Psoas muscle (tissue), 8 donors: ENCODE data around the gene AMZ1. TPM values are rescaled to one million over a fixed set of nuclear protein-coding genes. Genes with fewer than 3 reads are reported as not detected.

Source experiments
- ATAC-seq, 4 donors: fragments of 200-7000 bp; cut with Tn5 transposase; one replicate each; pipeline ENCODE4 v1.9.1; 2020; ENCODE audit warnings: moderate library complexity in 3 of 4, mild to moderate bottlenecking in 2 of 4
- DNase-seq, 2 donors: peaks; one replicate each; pipeline ENCODE4 v3.0.0-alpha.2; 2020
- H3K27ac ChIP-seq: fragments of 200-600 bp; one replicate; pipeline ENCODE4 v1.8.0; 2022
- H3K27me3 ChIP-seq, 3 donors: fragments of 200-600 bp in 1 of 3; one replicate each; pipeline versions ENCODE4 v1.6.1 to v1.8.0; 2013 to 2022; ENCODE audit warnings: low read length in 2 of 3, mild to moderate bottlenecking in 2 of 3, moderate library complexity in 1 of 3; ENCODE audit not compliant: insufficient read depth in 3 of 3
- H3K36me3 ChIP-seq, 2 donors: fragments of 200-600 bp in 1 of 2; one replicate each; pipeline versions ENCODE4 v1.6.1 to v1.8.0; 2013 to 2022; ENCODE audit warnings: low read depth in 1 of 2, mild to moderate bottlenecking in 1 of 2, moderate library complexity in 1 of 2; ENCODE audit not compliant: insufficient read depth in 1 of 2
- H3K4me1 ChIP-seq: fragments of 200-600 bp; one replicate; pipeline ENCODE4 v1.8.0; 2022
- H3K4me3 ChIP-seq: fragments of 200-600 bp; one replicate; pipeline ENCODE4 v1.8.0; 2022; ENCODE audit warnings: mild to moderate bottlenecking
- H3K9me3 ChIP-seq: fragments of 200-600 bp; one replicate; pipeline ENCODE4 v1.8.0; 2022
- WGBS, 3 donors: extraction: QIAGEN DNeasy Blood & Tissue Kit; methylation state at CpG; one replicate each; pipeline versions ENCODE4 v1.1.6 to v1.1.7; 2013; 5-methylcytosine and 5-hydroxymethylcytosine counted together
- intact Hi-C, 2 donors: fragments of 100-400 bp; cut with DNase I; formaldehyde crosslinking; loops; one replicate each; pipeline versions ENCODE4 v1.11.0 to v1.14.2; 2022
- polyA plus RNA-seq, 3 donors: library from polyadenylated mRNA; stranded (reverse); fragments of 200-250 nt; gene quantifications; one replicate each; pipeline ENCODE4 v1.2.3, GENCODE V29; 2013
- total RNA-seq, 4 donors: library from RNA; stranded (reverse); fragmentation: NEBNext Ultra II Directional in 2 of 4; extraction: Animal tissue kit (Norgen Biotek cat#: 25700) in 2 of 4; gene quantifications; one replicate each; pipeline versions ENCODE4 v1.2.1 to v1.2.4, GENCODE V29; 2021 to 2023
- TF ChIP-seq, protein P1 (sequence below): fragments of 200-600 bp; IDR thresholded peaks from one replicate; pipeline ENCODE4 v1.8.0; 2022; ENCODE audit warnings: antibody characterized with exemption
- donor health status: healthy with polysubstance abuse.
- donor health status: DM: no; HTN: no; CAD: no; lungs with moderate emphysema.
- donor health status: Bipolar disorder and iron deficiency.
- donor health status: healthy.
- donor health status: DM: yes; HTN: yes; CAD: no.
- donor health status: DM: no; HTN: no; CAD: no.
- donor health status: DM: no; HTN: no; CAD: no.
- donor health status: DM: yes; HTN: yes; CAD: no.

Gene AMZ1
- total and polyA plus RNA-seq, 7 donors, result 0.03 TPM; not detected in 6

DNA sequence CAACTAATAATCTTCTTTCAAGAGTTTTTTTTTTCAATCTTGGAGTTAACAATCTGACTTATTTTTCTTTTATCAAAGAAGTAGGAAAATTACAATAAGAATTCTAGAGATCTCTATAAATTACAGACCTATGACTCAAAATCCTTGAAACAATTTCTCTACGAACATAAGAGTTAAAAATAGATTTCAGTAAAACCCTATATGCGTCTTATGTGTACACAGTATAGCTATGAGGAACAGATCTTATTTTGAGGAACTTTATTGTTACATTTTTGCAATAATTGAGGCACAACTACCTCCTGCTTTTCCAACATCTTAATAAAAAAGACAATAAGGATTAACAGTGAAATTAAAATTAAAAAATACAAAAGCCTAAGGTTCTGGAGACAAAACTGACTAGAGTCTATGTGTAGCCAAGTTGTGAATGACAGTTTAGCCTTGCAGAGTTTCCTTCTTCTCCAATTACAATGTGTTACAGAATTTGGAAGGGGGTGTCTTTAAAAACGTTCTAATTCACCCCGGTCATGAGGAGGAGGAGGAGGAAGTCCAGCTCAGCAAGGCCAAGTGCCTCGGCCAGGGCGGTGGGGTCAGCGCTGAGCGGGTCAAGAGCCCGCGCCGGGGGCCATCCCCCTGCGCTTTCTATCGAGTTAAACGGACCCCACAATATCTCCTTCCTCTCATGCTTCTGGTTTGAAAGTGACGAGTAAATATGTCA, 40.5 kb downstream of the AMZ1 start:
- TF ChIP-seq, protein P1, sequence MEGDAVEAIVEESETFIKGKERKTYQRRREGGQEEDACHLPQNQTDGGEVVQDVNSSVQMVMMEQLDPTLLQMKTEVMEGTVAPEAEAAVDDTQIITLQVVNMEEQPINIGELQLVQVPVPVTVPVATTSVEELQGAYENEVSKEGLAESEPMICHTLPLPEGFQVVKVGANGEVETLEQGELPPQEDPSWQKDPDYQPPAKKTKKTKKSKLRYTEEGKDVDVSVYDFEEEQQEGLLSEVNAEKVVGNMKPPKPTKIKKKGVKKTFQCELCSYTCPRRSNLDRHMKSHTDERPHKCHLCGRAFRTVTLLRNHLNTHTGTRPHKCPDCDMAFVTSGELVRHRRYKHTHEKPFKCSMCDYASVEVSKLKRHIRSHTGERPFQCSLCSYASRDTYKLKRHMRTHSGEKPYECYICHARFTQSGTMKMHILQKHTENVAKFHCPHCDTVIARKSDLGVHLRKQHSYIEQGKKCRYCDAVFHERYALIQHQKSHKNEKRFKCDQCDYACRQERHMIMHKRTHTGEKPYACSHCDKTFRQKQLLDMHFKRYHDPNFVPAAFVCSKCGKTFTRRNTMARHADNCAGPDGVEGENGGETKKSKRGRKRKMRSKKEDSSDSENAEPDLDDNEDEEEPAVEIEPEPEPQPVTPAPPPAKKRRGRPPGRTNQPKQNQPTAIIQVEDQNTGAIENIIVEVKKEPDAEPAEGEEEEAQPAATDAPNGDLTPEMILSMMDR, result no peak
- H3K4me3 ChIP-seq, result no peak overlapping the region
- intact Hi-C loops, result no loop called here
- ATAC-seq, result no peak
- H3K4me1 ChIP-seq, result peaks cover 19% of the 10 kb centered on the region
- DNase-seq, result peak in 1 of 2 donors; percentile 54
- peak overlapping the region; percentile 50 for H3K27ac ChIP-seq
- no peaks in the 10 kb centered on the region for H3K9me3 ChIP-seq
- peaks cover 0 to 18% of the 10 kb centered on the region in 2 donors for H3K36me3 ChIP-seq
- H3K27me3 ChIP-seq, result no peaks in the 10 kb centered on the region
- WGBS, 3 donors, result 68 to 77% (median 76%) methylated on average over 15 of the region's 15 CpGs

DNA sequence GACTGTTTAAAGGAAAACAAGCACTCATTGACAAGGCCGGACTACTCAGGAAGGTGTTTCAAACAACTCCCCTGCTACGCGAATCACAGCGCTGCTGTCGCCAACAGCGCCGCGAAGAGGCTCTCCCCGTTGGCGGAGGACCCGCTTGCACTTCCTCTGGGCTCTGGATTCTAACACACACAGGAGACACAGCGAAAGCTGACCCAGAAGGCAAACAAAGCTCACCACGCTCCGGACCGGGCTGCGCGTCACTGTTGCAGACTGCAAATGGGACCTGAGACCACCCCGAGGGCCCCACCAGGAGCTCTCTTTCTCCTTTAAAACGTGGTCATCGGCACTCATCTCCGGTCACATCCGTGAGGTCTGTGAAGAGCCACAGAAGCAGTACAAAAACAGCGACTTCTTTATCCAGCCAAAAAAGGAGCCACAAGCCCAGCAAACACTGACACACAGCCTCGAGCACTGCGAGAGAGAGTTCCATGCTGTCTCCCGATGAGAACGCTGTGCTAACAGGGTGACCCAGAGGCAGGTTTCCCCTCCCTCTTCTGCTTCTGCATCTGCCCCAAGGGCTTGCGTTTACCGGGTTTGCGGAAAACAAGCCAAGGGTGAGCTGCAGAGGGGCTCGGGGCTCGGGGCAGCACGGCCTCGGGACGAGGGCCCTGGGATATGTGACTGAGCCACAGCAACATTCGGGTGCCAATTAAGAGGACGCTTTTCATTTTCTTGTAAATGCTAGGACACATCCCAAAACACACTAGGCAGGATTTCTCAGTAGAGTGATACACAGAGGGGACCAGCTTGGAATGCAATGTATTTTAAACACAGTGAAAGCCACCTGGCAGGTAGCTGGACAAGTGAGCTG, 41.3 kb downstream of the AMZ1 start:
- Histone ChIP-seq H3K27me3 (no peaks in the 10 kb centered on the region), H3K27ac (peak overlapping the region; percentile 50), H3K9me3 (no peaks in the 10 kb centered on the region), H3K4me1 (peaks cover 26% of the 10 kb centered on the region), H3K36me3 (peaks cover 0 to 18% of the 10 kb centered on the region in 2 donors), H3K4me3 (peak overlapping the region; percentile 18)
- WGBS, 3 donors, result 70 to 77% (median 73%) methylated on average over 37 of the region's 37 CpGs
- peak in 1 of 2 donors; percentile 69 for DNase-seq
- ATAC-seq, result no peak
- intact Hi-C loops, result no loop called here
- TF ChIP-seq, protein P1, result no peak

DNA sequence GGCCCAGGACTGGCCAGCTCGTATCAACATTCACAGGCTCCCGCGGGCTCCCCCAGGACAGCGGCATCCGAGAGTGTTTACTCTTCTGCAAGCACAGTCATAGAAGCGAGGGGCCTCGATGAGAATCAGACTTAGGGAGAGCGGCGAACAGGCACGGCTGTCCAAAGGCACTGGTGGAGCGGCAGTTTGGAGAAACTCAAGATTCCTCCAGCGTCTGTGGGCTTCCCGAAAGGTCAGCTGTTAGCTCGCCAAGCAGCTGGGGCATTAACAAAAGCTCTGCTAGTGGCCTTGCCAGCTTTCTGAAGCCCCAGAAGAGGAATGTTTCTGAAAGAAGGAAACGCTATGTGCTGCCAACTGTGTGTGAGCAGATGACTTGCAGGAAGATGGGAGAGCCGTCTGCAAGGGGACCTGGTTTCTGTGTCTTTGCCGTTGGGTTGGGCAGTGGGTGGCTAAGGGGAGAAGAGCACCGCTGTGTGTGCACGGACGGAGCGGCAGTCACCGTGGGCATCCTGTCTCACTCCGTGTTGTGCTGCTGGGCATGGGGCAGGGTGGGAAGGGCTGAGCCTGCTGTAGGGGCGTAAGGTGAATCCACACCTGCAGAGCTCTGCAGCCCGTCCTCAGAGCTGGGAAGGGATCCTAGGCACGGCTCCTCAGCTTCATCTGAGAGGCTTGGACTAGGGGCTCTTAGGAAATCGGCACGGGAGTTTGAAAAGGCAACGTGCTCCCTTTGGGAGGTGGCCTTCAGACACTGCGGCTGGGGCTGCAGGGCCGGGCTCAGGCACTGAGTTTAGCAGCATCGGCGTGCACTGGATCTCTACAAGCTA, 42.1 kb downstream of the AMZ1 start:
- Histone ChIP-seq H3K4me1 (peaks cover 31% of the 10 kb centered on the region), H3K27me3 (no peaks in the 10 kb centered on the region), H3K4me3 (peak overlapping the region; percentile 18), H3K9me3 (no peaks in the 10 kb centered on the region), H3K36me3 (peaks cover 0 to 18% of the 10 kb centered on the region in 2 donors), H3K27ac (peak overlapping the region; percentile 50)
- ATAC-seq, result peak in 3 of 4 donors; percentile 16 to 28 (median 19)
- TF ChIP-seq, protein P1, result no peak
- DNase-seq, result peak; percentile 48 to 73
- WGBS, 3 donors, result 51 to 71% (median 60%) methylated on average over 33 of the region's 33 CpGs
- intact Hi-C loops, result no loop called here

DNA sequence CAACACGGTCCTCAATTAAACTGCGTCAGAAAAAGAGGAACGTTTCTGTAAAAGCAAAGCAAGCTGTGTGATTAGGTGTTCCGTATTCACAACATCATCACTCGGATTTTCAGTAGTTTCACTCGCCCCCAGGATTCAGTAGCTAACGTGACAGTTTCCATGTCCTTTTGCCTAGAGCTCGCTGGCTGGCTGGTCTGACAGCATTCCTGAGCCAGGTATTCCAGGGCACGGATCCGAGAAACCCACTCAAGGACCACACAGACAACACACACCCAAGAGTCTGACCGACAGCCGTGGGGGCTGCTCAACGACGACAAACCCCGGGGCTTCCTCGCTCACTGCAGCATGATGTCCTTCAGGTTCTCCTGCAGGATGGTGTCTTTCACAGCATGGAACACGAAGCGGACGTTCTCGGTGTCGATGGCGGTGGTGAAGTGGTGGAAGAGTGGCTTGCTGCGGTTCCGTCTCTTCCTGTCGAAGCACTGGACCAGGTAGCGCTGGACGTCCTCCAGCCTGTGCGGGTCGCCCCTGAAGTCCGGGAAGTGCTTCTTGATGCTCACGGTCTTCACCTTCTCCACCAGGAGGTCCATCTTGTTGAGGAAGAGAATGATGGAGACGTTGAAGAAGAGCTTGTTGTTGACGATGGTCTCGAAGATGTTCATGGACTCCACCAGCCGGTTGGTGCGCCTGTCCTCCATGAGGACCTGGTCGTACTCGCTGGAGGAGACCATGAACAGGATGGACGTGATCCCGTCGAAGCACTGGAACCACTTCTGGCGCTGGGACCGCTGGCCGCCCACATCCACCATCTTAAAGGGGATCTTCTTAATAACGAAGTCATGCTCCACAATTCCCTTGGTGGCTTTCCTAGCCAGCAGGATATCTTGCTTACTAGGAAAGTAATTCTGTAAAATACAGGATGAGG, 43.1 kb downstream of the AMZ1 start:
- peaks cover 0 to 18% of the 10 kb centered on the region in 2 donors for H3K36me3 ChIP-seq
- intact Hi-C loops, result no loop called here
- H3K9me3 ChIP-seq, result no peaks in the 10 kb centered on the region
- peak in 1 of 2 donors; percentile 40 for DNase-seq
- H3K27me3 ChIP-seq, result no peaks in the 10 kb centered on the region
- TF ChIP-seq, protein P1, result no peak
- peaks cover 38% of the 10 kb centered on the region for H3K4me1 ChIP-seq
- H3K27ac ChIP-seq, result no peak overlapping the region
- no peak for ATAC-seq
- WGBS, 3 donors, result 95 to 96% (median 95%) methylated on average over 45 of the region's 45 CpGs
- no peak overlapping the region for H3K4me3 ChIP-seq
